HL-60 (cell line): ENCODE measurements around the gene SSBP4.

Experiments used
- DNase-seq, 2 experiments: peaks; one replicate each; pipeline ENCODE4 v3.0.0-alpha.2; 2010 to 2020; ENCODE audit warnings: low read depth in 1 of 2, low spot score in 1 of 2
- H3K27ac ChIP-seq: fragments of 250-450 bp; sonication (Bioruptor Pico); replicated peaks from 2 replicates; pipeline ENCODE4 v1.5.1; 2020; ENCODE audit warnings: mild to moderate bottlenecking, moderate library complexity
- H3K27me3 ChIP-seq: fragments of 250-450 bp; sonication (Bioruptor Pico); 2 replicates; pipeline ENCODE4 v1.5.1; 2021; ENCODE audit warnings: mild to moderate bottlenecking, moderate library complexity; ENCODE audit not compliant: insufficient read depth, poor library complexity, severe bottlenecking
- H3K4me3 ChIP-seq: replicated peaks from 2 replicates; pipeline ENCODE4 v1.5.1; 2011; ENCODE audit warnings: mild to moderate bottlenecking, control low read depth, low read length; ENCODE audit not compliant: insufficient read depth
- CTCF ChIP-seq: IDR thresholded peaks from one replicate; pipeline ENCODE4 v1.5.1; 2011; ENCODE audit warnings: low read length, control low read depth, inconsistent platforms; ENCODE audit not compliant: insufficient read depth
- GABPA ChIP-seq: IDR thresholded peaks from 2 replicates; pipeline ENCODE4 v1.6.1; 2012; ENCODE audit warnings: low read depth
- POLR2AphosphoS5 ChIP-seq: IDR thresholded peaks from 2 replicates; pipeline ENCODE4 v1.6.1; 2012; ENCODE audit warnings: low read depth
- REST ChIP-seq: IDR thresholded peaks from 2 replicates; pipeline ENCODE4 v1.6.1; 2012; ENCODE audit warnings: low read depth; ENCODE audit not compliant: insufficient replicate concordance
- SPI1 ChIP-seq: IDR thresholded peaks from 2 replicates; pipeline ENCODE4 v1.6.1; 2012; ENCODE audit warnings: low read depth, mild to moderate bottlenecking, borderline replicate concordance

The SSBP4 gene

GRCh38 chr19:18467978-18468377 lies 48.8 kb downstream of the SSBP4 start:
- Histone ChIP-seq H3K27ac (no peak overlapping the region), H3K27me3 (no peaks in the 10 kb centered on the region), H3K4me3 (no peak overlapping the region)
- DNase-seq: no peak
- no peak for TF ChIP-seq CTCF

GRCh38 chr19:18468517-18468916 lies 49.3 kb downstream of the SSBP4 start:
- Histone ChIP-seq H3K27me3 (no peaks in the 10 kb centered on the region), H3K27ac (no peak overlapping the region), H3K4me3 (no peak overlapping the region)
- TF ChIP-seq CTCF (no peak), GABPA (no peak), REST (no peak), POLR2AphosphoS5 (no peak), SPI1 (no peak)
- no peak for DNase-seq

- peak; percentile 45 to 60 for DNase-seq
- no peak overlapping the region for H3K27ac ChIP-seq
- no peak overlapping the region for H3K4me3 ChIP-seq
- peak; percentile 83 for TF ChIP-seq CTCF
- no peak for TF ChIP-seq GABPA
- TF ChIP-seq SPI1: peak; percentile 5; the same call in 1 of the 2 replicates
- TF ChIP-seq POLR2AphosphoS5: peak; percentile 11; the same call in 1 of the 2 replicates
- TF ChIP-seq REST: no peak
- no peaks in the 10 kb centered on the region for H3K27me3 ChIP-seq
Measured at GRCh38 chr19:18469069-18469846, 50.1 kb downstream of the SSBP4 start.

GRCh38 chr19:18470787-18471186 lies 51.6 kb downstream of the SSBP4 start:
- Histone ChIP-seq H3K4me3 (no peak overlapping the region), H3K27ac (no peak overlapping the region), H3K27me3 (no peaks in the 10 kb centered on the region)
- DNase-seq: no peak
- no peak for TF ChIP-seq GABPA
- TF ChIP-seq REST: no peak
- no peak for TF ChIP-seq POLR2AphosphoS5
- TF ChIP-seq CTCF: no peak
- TF ChIP-seq SPI1: no peak
